Measurements from ENCODE around the gene HES3. TPM values are rescaled to one million over a fixed set of nuclear protein-coding genes. Genes with fewer than 3 reads are reported as not detected.

Gene HES3
- total and polyA plus RNA-seq, 10 of the 15 experiments (the other 5 are each of a cell fraction or from before 2014, with no cell fraction given): not detected

DNA sequence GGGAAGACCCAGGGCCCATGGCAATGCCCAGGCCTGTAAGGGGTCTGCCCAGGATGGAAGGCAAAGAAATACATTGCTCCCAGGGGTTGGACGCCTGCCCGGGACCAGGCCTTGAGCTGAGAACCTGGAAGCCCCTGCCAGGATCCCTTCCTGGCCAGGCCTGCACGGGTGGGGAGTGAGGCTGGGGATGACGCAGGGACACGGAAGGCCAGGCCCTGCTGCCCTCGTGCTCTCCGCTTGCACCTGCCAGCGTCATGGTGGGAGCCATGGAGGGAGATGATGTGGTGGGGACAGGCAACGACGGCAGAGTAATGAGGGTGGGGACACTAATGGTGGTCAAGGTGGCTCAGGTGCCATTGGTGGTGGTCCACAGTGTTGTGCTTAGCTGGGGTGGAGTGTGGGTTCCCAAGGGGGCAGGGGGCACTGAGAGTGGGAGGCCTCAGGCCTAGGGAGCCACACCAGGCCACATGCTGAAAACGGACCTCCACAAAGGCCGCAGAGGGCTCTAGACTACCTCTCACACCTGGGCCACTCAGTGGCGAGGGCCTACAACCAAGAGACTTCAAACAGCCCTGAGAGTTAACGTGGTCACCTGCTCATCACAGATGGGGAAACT, 4.3 kb downstream of the HES3 start:
- no peak for DNase-seq (ENCODE audit: low read depth, low spot score)
- peaks cover 7 to 19% of the 10 kb centered on the region in 2 experiments; a peak in 3 of 4 replicates for H3K27me3 ChIP-seq (replicated peaks in 1 of 2; ENCODE audit: control insufficient read depth in 2 of 2, insufficient read depth in 2 of 2, low read length in 1 of 2)
- H3K79me2 ChIP-seq (ENCODE audit: control insufficient read depth, insufficient read depth, low read length): no peaks in the 10 kb centered on the region
- no peak overlapping the region for H3K9ac ChIP-seq (ENCODE audit: control insufficient read depth, insufficient read depth, low read length)
- H3K4me2 ChIP-seq (ENCODE audit: control insufficient read depth, insufficient read depth): no peak overlapping the region
- RAD21 ChIA-PET (ENCODE audit: unreplicated experiment): interaction anchor here (1.0 to 4.0 kb wide), 4 partner anchors 30 to 154 kb away, joined by 3 to 32 read pairs (median 9); no protein-coding TSS in a partner anchor
- POLR2A ChIA-PET: no interaction called here
- H3K4me3 ChIP-seq: no peak overlapping the region
- SMC1A ChIA-PET (ENCODE audit: uncharacterized antibody, unreplicated experiment): interaction anchor here (0.8 to 3.0 kb wide), 6 partner anchors 10 to 190 kb away, joined by 3 to 9 read pairs (median 4); no protein-coding TSS in a partner anchor
- no peak overlapping the region for H2AFZ ChIP-seq (ENCODE audit: control insufficient read depth, low read depth, low read length)
- no peaks in the 10 kb centered on the region for H3K36me3 ChIP-seq (ENCODE audit: control insufficient read depth in 2 of 2, insufficient read depth in 2 of 2, low read length in 1 of 2)
- WGBS (ENCODE audit: insufficient coverage, insufficient replicate concordance, low lambda C conversion rate, missing lambda C conversion rate): 54% methylated on average over 14 of the region's 14 CpGs
- H3K9me3 ChIP-seq (replicated peaks; ENCODE audit: control insufficient read depth, insufficient read depth, low read length): no peaks in the 10 kb centered on the region
- ATAC-seq: no peak
- intact Hi-C loops (cut with micrococcal nuclease; ENCODE audit: unreplicated experiment): no loop called here
- CTCF ChIA-PET: interaction anchor here (0.6 to 5.2 kb wide), 14 partner anchors 10 to 190 kb away, joined by 3 to 47 read pairs (median 12); partner anchors contain the start of genes ICMT and RNF207
- H4K20me1 ChIP-seq (ENCODE audit: control insufficient read depth, insufficient read depth): no peaks in the 10 kb centered on the region
- no TSS peak for BruUV-seq (replicated peaks)
- peaks cover 5% of the 10 kb centered on the region for H3K4me1 ChIP-seq (ENCODE audit: control insufficient read depth, insufficient read depth, low read length)
- H3K27ac ChIP-seq (ENCODE audit: control insufficient read depth, insufficient read depth): no peak overlapping the region
- no peak for FAIRE-seq
- in situ Hi-C loops (cut with MboI): loop anchor here (5.0 kb wide), 1 partner anchor 99 kb away; no protein-coding TSS in a partner anchor
- TF ChIP-seq NR2C2 (IDR thresholded peaks at IDR 0.05; ENCODE audit: borderline replicate concordance, control insufficient read depth, insufficient read length, low read depth): no peak
- TF ChIP-seq ATF7 (IDR thresholded peaks at IDR 0.05; ENCODE audit: low read depth): no peak
- TF ChIP-seq TBL1XR1 (IDR thresholded peaks at IDR 0.05; ENCODE audit: low read depth, low read length): no peak
- no peak for TF ChIP-seq CREM (IDR thresholded peaks at IDR 0.05; ENCODE audit: low read depth)
- TF ChIP-seq RAD21 (IDR thresholded peaks at IDR 0.05; ENCODE audit: insufficient read depth, low read depth, low read length): no peak
- no peak for TF ChIP-seq SMARCA5 (IDR thresholded peaks at IDR 0.05)
- no peak for TF ChIP-seq PAX8 (IDR thresholded peaks at IDR 0.05)
- TF ChIP-seq ZBTB11 (CRISPR knock-in tag; IDR thresholded peaks at IDR 0.05): no peak
- no peak for TF ChIP-seq ZSCAN29 (IDR thresholded peaks at IDR 0.05)
- no peak for TF ChIP-seq NFIC (IDR thresholded peaks at IDR 0.05; ENCODE audit: low read depth, low read length)
- TF ChIP-seq, protein P1, sequence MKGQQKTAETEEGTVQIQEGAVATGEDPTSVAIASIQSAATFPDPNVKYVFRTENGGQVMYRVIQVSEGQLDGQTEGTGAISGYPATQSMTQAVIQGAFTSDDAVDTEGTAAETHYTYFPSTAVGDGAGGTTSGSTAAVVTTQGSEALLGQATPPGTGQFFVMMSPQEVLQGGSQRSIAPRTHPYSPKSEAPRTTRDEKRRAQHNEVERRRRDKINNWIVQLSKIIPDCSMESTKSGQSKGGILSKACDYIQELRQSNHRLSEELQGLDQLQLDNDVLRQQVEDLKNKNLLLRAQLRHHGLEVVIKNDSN (IDR thresholded peaks at IDR 0.05; ENCODE audit: borderline replicate concordance, extremely low read length, insufficient read depth, low read depth, low read length): no peak
- TF ChIP-seq BCLAF1 (IDR thresholded peaks at IDR 0.05): no peak
- TF ChIP-seq YBX1 (IDR thresholded peaks at IDR 0.05): no peak
- no peak for TF ChIP-seq DPF2 (IDR thresholded peaks at IDR 0.05)

All from GM12878 (cell line).